Peyer's patch (tissue), 4 donors: ENCODE data around the gene HELZ.

ENCODE experiments used
- POLR2A ChIP-seq, 2 donors: fragments of 450-650 bp; IDR thresholded peaks; one replicate each; pipeline ENCODE4 v1.5.1; 2017; ENCODE audit warnings: antibody characterized with exemption in 2 of 2, mild to moderate bottlenecking in 2 of 2, moderate library complexity in 2 of 2
- TF ChIP-seq, protein P1 (sequence below), 6 experiments: fragments of 450-650 bp in 4 of 6; fragments of 200-600 bp in 2 of 6; sonication (generic) in 1 of 6; IDR thresholded peaks; one replicate each; pipeline ENCODE4 v1.5.1; 2017 to 2019; ENCODE audit warnings: antibody characterized with exemption in 6 of 6, mild to moderate bottlenecking in 3 of 6, moderate library complexity in 1 of 6

DNA sequence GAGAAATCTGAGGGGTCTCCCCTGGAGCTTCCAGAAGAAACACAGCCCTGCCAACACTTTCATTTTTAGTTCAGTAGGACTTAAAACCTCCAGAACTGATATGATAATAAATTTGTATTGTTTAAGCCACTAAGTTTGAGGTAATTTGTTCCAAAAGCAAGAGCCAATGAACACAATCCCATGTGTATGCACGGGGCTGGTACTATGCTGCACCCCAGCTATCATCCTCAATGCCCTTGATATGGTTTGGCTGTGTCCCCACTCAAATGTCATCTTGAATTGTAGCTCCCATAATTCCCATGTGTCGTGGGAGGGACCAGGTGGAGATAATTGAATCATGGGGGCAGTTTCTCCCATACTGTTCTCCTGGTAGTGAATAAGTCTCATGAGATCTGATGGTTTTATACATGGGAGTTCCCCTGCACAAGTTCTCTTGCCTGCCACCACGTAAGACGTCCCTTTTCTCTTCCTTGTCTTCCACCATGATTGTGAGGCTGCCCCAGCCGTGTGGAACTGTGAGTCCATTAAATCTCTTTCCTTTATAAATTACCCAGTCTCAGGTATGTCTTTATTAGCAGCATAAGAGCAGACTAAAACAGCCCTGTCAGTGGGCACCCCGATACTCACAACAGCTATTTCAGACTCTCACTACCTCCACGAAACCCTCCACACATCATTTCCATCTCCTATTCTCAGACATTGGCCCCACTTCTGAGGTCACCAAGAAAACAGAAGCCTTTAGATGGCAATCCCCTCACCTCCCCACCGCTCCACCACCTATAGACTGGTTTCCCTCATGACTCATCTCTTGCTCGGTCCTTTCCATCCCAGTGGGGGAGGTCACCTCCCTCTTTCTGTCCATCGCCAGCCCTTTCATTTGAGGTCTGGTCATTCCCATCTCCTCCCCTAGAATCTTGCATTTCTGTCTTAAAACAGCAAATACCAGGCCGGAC lies 209.6 kb downstream of the HELZ start:
- TF ChIP-seq POLR2A (IDR thresholded peaks at IDR 0.05): no peak
- TF ChIP-seq, protein P1, sequence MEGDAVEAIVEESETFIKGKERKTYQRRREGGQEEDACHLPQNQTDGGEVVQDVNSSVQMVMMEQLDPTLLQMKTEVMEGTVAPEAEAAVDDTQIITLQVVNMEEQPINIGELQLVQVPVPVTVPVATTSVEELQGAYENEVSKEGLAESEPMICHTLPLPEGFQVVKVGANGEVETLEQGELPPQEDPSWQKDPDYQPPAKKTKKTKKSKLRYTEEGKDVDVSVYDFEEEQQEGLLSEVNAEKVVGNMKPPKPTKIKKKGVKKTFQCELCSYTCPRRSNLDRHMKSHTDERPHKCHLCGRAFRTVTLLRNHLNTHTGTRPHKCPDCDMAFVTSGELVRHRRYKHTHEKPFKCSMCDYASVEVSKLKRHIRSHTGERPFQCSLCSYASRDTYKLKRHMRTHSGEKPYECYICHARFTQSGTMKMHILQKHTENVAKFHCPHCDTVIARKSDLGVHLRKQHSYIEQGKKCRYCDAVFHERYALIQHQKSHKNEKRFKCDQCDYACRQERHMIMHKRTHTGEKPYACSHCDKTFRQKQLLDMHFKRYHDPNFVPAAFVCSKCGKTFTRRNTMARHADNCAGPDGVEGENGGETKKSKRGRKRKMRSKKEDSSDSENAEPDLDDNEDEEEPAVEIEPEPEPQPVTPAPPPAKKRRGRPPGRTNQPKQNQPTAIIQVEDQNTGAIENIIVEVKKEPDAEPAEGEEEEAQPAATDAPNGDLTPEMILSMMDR (IDR thresholded peaks at IDR 0.05): no peak
